ENCODE results near the gene IPPK. TPM values are rescaled to one million over a fixed set of nuclear protein-coding genes. Genes with fewer than 3 reads are reported as not detected.

Gene IPPK
- total RNA-seq, 1 donor from 2014 or later = 8.7 TPM

GRCh38 chr9:92686954-92687353 lies 17.0 kb upstream of the IPPK start:
- Mint-ChIP-seq H3K27me3 (ENCODE audit: low read depth) (no peaks in the 10 kb centered on the region), H3K27ac (ENCODE audit: unreplicated experiment) (no peak overlapping the region), H3K4me1 (ENCODE audit: low read depth) (no peaks in the 10 kb centered on the region), H3K4me3 (ENCODE audit: unreplicated experiment) (no peak overlapping the region), H3K9me3 (ENCODE audit: low read depth) (peaks cover 18% of the 10 kb centered on the region), H3K36me3 (ENCODE audit: low read depth) (peaks cover 3% of the 10 kb centered on the region)
- TF ChIP-seq CTCF (IDR thresholded peaks at IDR 0.05) = peak; percentile 49
- no peak for DNase-seq (ENCODE audit: low spot score)

- Mint-ChIP-seq H3K36me3 (ENCODE audit: low read depth) (peaks cover under 1% of the 10 kb centered on the region), H3K27me3 (ENCODE audit: low read depth) (no peaks in the 10 kb centered on the region), H3K4me1 (ENCODE audit: low read depth) (no peaks in the 10 kb centered on the region), H3K9me3 (ENCODE audit: low read depth) (peaks cover 6% of the 10 kb centered on the region), H3K4me3 (ENCODE audit: unreplicated experiment) (no peak overlapping the region), H3K27ac (ENCODE audit: unreplicated experiment) (no peak overlapping the region)
- no peak for DNase-seq (ENCODE audit: low spot score)
- no peak for TF ChIP-seq CTCF (IDR thresholded peaks at IDR 0.05)
Measured at GRCh38 chr9:92685022-92685421, 15.1 kb upstream of the IPPK start.

GRCh38 chr9:92682269-92682668 lies 12.3 kb upstream of the IPPK start:
- H3K27ac Mint-ChIP-seq (ENCODE audit: unreplicated experiment) = no peak overlapping the region
- H3K4me1 Mint-ChIP-seq (ENCODE audit: low read depth) = no peaks in the 10 kb centered on the region
- DNase-seq (ENCODE audit: low spot score) = no peak
- no peaks in the 10 kb centered on the region for H3K36me3 Mint-ChIP-seq (ENCODE audit: low read depth)
- no peak for TF ChIP-seq CTCF (IDR thresholded peaks at IDR 0.05)
- H3K9me3 Mint-ChIP-seq (ENCODE audit: low read depth) = no peaks in the 10 kb centered on the region
- H3K27me3 Mint-ChIP-seq (ENCODE audit: low read depth) = no peaks in the 10 kb centered on the region
- no peak overlapping the region for H3K4me3 Mint-ChIP-seq (ENCODE audit: unreplicated experiment)

GRCh38 chr9:92680166-92681119 lies 10.5 kb upstream of the IPPK start:
- H3K27ac Mint-ChIP-seq (ENCODE audit: unreplicated experiment) = no peak overlapping the region
- no peaks in the 10 kb centered on the region for H3K36me3 Mint-ChIP-seq (ENCODE audit: low read depth)
- no peak for DNase-seq (ENCODE audit: low spot score)
- no peak for TF ChIP-seq CTCF (IDR thresholded peaks at IDR 0.05)
- H3K27me3 Mint-ChIP-seq (ENCODE audit: low read depth) = no peaks in the 10 kb centered on the region
- no peak overlapping the region for H3K4me3 Mint-ChIP-seq (ENCODE audit: unreplicated experiment)
- H3K4me1 Mint-ChIP-seq (ENCODE audit: low read depth) = no peaks in the 10 kb centered on the region
- H3K9me3 Mint-ChIP-seq (ENCODE audit: low read depth) = no peaks in the 10 kb centered on the region

GRCh38 chr9:92679413-92680165 lies 9.7 kb upstream of the IPPK start:
- Mint-ChIP-seq H3K27me3 (ENCODE audit: low read depth) (no peaks in the 10 kb centered on the region), H3K27ac (ENCODE audit: unreplicated experiment) (no peak overlapping the region), H3K4me3 (ENCODE audit: unreplicated experiment) (no peak overlapping the region), H3K36me3 (ENCODE audit: low read depth) (no peaks in the 10 kb centered on the region), H3K4me1 (ENCODE audit: low read depth) (no peaks in the 10 kb centered on the region), H3K9me3 (ENCODE audit: low read depth) (no peaks in the 10 kb centered on the region)
- TF ChIP-seq CTCF (IDR thresholded peaks at IDR 0.05) = no peak
- DNase-seq (ENCODE audit: low spot score) = no peak

Measured in chondrocyte (in vitro differentiated cells).